ENCODE data around the gene DLGAP1.

DLGAP1 gene

GRCh38 chr18:3572761-3573160 is 882.3 kb downstream of the DLGAP1 start:
- Mint-ChIP-seq H3K4me3 (no peak overlapping the region), H3K9me3 (no peaks in the 10 kb centered on the region), H3K27ac (no peak overlapping the region), H3K4me1 (ENCODE audit: low read depth) (no peaks in the 10 kb centered on the region), H3K27me3 (no peaks in the 10 kb centered on the region), H3K36me3 (ENCODE audit: low read depth) (no peaks in the 10 kb centered on the region)
- intact Hi-C loops (cut with micrococcal nuclease), result no loop called here

- H3K4me1 Mint-ChIP-seq (ENCODE audit: low read depth), result no peaks in the 10 kb centered on the region
- H3K9me3 Mint-ChIP-seq, result peaks cover 9% of the 10 kb centered on the region
- H3K27me3 Mint-ChIP-seq, result no peaks in the 10 kb centered on the region
- H3K4me3 Mint-ChIP-seq, result no peak overlapping the region
- H3K27ac Mint-ChIP-seq, result no peak overlapping the region
- no peaks in the 10 kb centered on the region for H3K36me3 Mint-ChIP-seq (ENCODE audit: low read depth)
- intact Hi-C loops (cut with micrococcal nuclease), result no loop called here
These were observed 888.3 kb downstream of the DLGAP1 start for GRCh38 chr18:3566851-3567250.

GRCh38 chr18:3560755-3561154 is 894.4 kb downstream of the DLGAP1 start:
- Mint-ChIP-seq H3K27me3 (no peaks in the 10 kb centered on the region), H3K4me1 (ENCODE audit: low read depth) (no peaks in the 10 kb centered on the region), H3K36me3 (ENCODE audit: low read depth) (no peaks in the 10 kb centered on the region), H3K4me3 (no peak overlapping the region), H3K27ac (no peak overlapping the region), H3K9me3 (peaks cover 9% of the 10 kb centered on the region)
- intact Hi-C loops (cut with micrococcal nuclease), result no loop called here

DNA sequence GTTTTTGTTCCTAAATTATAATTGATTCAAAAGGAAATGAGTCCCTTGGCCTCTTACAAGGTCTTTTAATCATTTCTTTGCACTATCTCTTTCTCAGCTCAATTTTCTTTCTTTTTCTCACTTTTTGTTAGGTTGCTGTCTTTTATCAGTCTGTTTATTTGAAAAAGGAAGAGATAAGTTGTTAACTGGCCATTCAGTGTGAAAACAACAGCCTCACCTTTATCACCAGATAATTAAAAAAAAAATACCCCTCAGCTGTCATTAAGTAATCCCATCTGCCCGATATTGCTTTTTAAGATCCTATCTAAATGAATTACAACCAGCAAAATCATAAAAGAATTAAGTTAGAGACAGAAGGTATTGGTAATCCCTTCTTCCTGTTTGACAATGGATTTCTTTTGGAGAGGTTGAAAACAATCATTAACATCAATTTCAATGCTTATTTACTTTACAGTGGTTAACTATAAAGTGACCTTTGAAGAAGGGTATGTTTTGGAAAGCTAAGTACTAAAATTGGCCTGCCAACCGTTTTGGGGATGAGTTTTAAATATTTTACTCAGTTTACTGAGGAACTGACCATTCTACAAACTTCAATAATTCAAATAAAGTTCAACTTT is 900.2 kb downstream of the DLGAP1 start:
- H3K27me3 Mint-ChIP-seq, result no peaks in the 10 kb centered on the region
- intact Hi-C loops (cut with micrococcal nuclease), result no loop called here
- H3K4me1 Mint-ChIP-seq (ENCODE audit: low read depth), result no peaks in the 10 kb centered on the region
- no peaks in the 10 kb centered on the region for H3K36me3 Mint-ChIP-seq (ENCODE audit: low read depth)
- H3K9me3 Mint-ChIP-seq, result no peaks in the 10 kb centered on the region
- H3K4me3 Mint-ChIP-seq, result no peak overlapping the region
- no peak overlapping the region for H3K27ac Mint-ChIP-seq

DNA sequence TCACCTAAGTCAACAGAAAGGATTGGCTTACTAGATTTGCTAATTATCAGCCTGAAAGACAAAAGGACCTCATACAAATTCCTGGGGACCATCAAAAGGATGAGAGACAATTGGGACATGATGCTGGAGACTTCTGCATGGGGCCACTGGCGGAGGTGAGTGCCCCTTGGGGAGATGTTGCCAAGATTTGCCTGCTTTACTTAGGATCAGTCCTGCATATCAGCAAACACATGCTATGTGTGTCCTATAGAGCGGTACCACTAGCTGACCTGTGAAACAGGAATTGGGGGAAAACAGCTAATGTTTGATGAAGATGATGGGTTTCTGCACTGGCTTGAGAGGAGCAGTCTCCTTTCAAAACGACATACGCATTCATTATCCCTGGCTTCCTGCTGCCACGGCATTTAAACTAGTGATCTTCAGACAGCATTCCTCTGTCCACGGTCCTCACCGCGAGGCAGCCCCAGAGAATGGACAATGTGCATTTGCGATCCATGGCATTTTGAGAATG is 901.0 kb downstream of the DLGAP1 start:
- intact Hi-C loops (cut with micrococcal nuclease), result no loop called here
- no peak overlapping the region for H3K27ac Mint-ChIP-seq
- no peaks in the 10 kb centered on the region for H3K36me3 Mint-ChIP-seq (ENCODE audit: low read depth)
- no peak overlapping the region for H3K4me3 Mint-ChIP-seq
- H3K9me3 Mint-ChIP-seq, result no peaks in the 10 kb centered on the region
- no peaks in the 10 kb centered on the region for H3K4me1 Mint-ChIP-seq (ENCODE audit: low read depth)
- H3K27me3 Mint-ChIP-seq, result no peaks in the 10 kb centered on the region

- Mint-ChIP-seq H3K36me3 (ENCODE audit: low read depth) (no peaks in the 10 kb centered on the region), H3K4me3 (no peak overlapping the region), H3K9me3 (no peaks in the 10 kb centered on the region), H3K27me3 (no peaks in the 10 kb centered on the region), H3K27ac (no peak overlapping the region), H3K4me1 (ENCODE audit: low read depth) (no peaks in the 10 kb centered on the region)
- intact Hi-C loops (cut with micrococcal nuclease), result no loop called here
These were observed 902.8 kb downstream of the DLGAP1 start for GRCh38 chr18:3552305-3552704.

- H3K27ac Mint-ChIP-seq, result no peak overlapping the region
- H3K4me3 Mint-ChIP-seq, result no peak overlapping the region
- H3K9me3 Mint-ChIP-seq, result no peaks in the 10 kb centered on the region
- no peaks in the 10 kb centered on the region for H3K36me3 Mint-ChIP-seq (ENCODE audit: low read depth)
- no peaks in the 10 kb centered on the region for H3K4me1 Mint-ChIP-seq (ENCODE audit: low read depth)
- no peaks in the 10 kb centered on the region for H3K27me3 Mint-ChIP-seq
- intact Hi-C loops (cut with micrococcal nuclease), result no loop called here
These were observed 907.1 kb downstream of the DLGAP1 start for GRCh38 chr18:3547891-3548615.

DNA sequence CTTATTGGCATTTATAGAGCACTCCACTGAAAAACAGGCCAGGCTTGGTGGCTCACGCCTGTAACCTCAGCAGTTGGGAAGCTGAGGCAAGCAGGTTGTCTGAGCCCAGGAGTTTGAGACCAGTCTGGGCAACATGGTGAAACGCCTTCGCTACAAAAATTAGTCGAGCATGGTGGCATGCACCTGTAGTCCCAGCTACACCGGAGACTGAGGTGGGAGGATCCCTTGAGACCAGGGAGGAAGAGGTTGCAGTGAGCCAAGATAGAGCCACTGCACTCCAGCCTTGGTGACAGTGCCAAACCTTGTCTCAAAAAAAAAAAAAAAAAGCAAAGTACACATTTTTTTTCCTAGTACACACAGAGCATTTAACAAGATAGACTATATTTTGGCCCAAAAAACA is 909.0 kb downstream of the DLGAP1 start:
- Mint-ChIP-seq H3K27me3 (no peaks in the 10 kb centered on the region), H3K4me3 (no peak overlapping the region), H3K36me3 (ENCODE audit: low read depth) (no peaks in the 10 kb centered on the region), H3K9me3 (no peaks in the 10 kb centered on the region), H3K4me1 (ENCODE audit: low read depth) (peaks cover 2% of the 10 kb centered on the region), H3K27ac (no peak overlapping the region)
- intact Hi-C loops (cut with micrococcal nuclease), result no loop called here

DNA sequence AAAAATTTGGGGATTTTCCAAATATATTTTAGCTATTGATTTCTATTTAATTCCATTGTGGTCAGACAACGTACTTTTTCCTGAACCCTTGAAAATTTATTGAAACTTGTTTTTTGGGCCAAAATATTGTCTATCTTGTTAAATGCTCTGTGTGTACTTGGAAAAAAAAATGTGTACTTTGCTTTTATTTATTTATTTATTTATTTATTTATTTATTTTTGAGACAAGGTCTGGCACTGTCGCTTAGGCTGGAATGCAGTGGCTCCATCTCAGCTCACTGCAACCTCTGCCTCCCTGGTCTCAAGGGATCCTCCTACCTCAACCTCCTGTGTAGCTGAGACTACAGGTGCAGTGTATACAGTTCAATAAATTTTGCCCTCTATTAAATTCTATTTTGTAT is 910.6 kb downstream of the DLGAP1 start:
- no peaks in the 10 kb centered on the region for H3K36me3 Mint-ChIP-seq (ENCODE audit: low read depth)
- H3K27me3 Mint-ChIP-seq, result no peaks in the 10 kb centered on the region
- no peak overlapping the region for H3K4me3 Mint-ChIP-seq
- H3K9me3 Mint-ChIP-seq, result no peaks in the 10 kb centered on the region
- no peak overlapping the region for H3K27ac Mint-ChIP-seq
- peaks cover 5% of the 10 kb centered on the region for H3K4me1 Mint-ChIP-seq (ENCODE audit: low read depth)
- intact Hi-C loops (cut with micrococcal nuclease), result no loop called here

GRCh38 chr18:3541549-3542386 is 913.3 kb downstream of the DLGAP1 start:
- intact Hi-C loops (cut with micrococcal nuclease), result no loop called here
- H3K4me3 Mint-ChIP-seq, result no peak overlapping the region
- peaks cover 5% of the 10 kb centered on the region for H3K4me1 Mint-ChIP-seq (ENCODE audit: low read depth)

DNA sequence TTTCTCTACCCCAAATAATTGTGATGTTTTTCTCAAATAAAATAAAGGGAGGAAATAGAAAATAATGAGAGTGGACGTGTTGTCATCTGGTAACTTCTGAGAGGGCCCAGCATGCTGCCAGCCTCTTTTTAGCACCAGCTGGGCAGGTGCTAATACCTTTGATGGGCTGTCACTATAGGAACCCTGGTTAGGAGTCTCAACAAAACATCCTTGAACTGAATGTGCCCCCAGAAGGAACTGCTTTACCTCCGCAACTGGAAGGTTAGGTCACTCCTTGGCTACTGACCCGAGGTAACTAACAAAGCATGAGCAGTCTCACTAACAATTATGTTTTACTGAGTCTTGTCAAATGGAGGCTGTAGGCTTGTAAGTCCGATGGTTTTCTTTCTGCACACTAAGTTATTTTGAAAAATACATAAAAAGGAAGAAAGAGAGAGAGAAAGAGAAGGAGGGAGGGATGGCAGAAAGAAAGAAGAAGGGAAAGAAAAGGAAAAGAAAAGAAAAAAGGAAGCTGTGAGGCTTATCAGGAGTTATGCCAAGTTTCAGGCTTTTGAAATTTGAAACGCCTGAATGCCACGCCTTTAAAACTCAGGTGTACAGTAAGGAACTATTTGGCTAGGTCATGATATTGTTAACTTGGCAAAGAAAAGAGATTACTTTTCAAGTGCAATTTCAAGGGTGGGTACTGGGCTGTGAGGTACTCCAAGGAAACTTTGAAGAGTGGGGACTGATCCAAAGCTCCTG is 914.1 kb downstream of the DLGAP1 start:
- Mint-ChIP-seq H3K27ac (no peak overlapping the region), H3K9me3 (no peaks in the 10 kb centered on the region), H3K4me3 (no peak overlapping the region), H3K4me1 (ENCODE audit: low read depth) (peaks cover 5% of the 10 kb centered on the region), H3K36me3 (ENCODE audit: low read depth) (no peaks in the 10 kb centered on the region), H3K27me3 (no peaks in the 10 kb centered on the region)
- intact Hi-C loops (cut with micrococcal nuclease), result no loop called here

More at GRCh38 chr18:3541549-3542386, 913.3 kb downstream of the DLGAP1 start:
- Mint-ChIP-seq H3K36me3 (ENCODE audit: low read depth) (no peaks in the 10 kb centered on the region), H3K27ac (no peak overlapping the region), H3K27me3 (no peaks in the 10 kb centered on the region), H3K9me3 (no peaks in the 10 kb centered on the region)

GRCh38 chr18:3538954-3539617 is 916.0 kb downstream of the DLGAP1 start:
- intact Hi-C loops (cut with micrococcal nuclease), result no loop called here
- H3K27me3 Mint-ChIP-seq, result no peaks in the 10 kb centered on the region
- H3K4me3 Mint-ChIP-seq, result no peak overlapping the region
- no peaks in the 10 kb centered on the region for H3K36me3 Mint-ChIP-seq (ENCODE audit: low read depth)
- no peak overlapping the region for H3K27ac Mint-ChIP-seq
- no peaks in the 10 kb centered on the region for H3K9me3 Mint-ChIP-seq
- peaks cover 5% of the 10 kb centered on the region for H3K4me1 Mint-ChIP-seq (ENCODE audit: low read depth)

- no peaks in the 10 kb centered on the region for H3K27me3 Mint-ChIP-seq
- H3K9me3 Mint-ChIP-seq, result no peaks in the 10 kb centered on the region
- no peak overlapping the region for H3K27ac Mint-ChIP-seq
- H3K4me3 Mint-ChIP-seq, result no peak overlapping the region
- intact Hi-C loops (cut with micrococcal nuclease), result no loop called here
- H3K4me1 Mint-ChIP-seq (ENCODE audit: low read depth), result peaks cover 5% of the 10 kb centered on the region
- no peaks in the 10 kb centered on the region for H3K36me3 Mint-ChIP-seq (ENCODE audit: low read depth)
These were observed 916.7 kb downstream of the DLGAP1 start for GRCh38 chr18:3538456-3538855.

Measured in dendritic cell treated with granulocyte-macrophage colony-stimulating factor and Interleukin-4, amounts not matched to agents 40 ng/mL and 50 ng/mL, for 4 days (primary cell).